GM21723 (cell line): ENCODE results near the gene NR3C1.

Experiments
- ATAC-seq: cut with Tn5 transposase; IDR thresholded peaks from one replicate; pipeline ENCODE4 v1.9.1; 2021; ENCODE audit warnings: mild to moderate bottlenecking, moderate library complexity; ENCODE audit not compliant: unreplicated experiment

Gene NR3C1

DNA sequence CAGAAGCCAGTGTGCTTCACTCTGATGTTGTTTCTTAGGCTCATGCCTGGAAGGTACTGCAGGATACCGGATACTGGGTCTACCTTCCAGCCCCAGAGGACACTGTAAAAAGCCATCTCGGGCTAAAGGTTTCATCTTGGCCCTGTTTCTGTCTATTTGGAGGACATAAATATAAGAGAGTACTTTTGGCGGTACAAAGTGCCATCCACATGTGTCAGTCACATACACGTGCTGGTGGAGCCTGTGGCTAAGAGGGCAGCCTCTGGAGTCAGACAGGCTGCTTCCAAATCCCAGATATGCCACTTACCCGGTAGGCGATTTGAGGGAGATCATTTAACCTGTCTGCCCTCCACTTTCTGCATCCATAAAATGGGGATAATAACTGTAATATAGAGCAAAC is 160.4 kb downstream of the NR3C1 start:
- no peak for ATAC-seq

DNA sequence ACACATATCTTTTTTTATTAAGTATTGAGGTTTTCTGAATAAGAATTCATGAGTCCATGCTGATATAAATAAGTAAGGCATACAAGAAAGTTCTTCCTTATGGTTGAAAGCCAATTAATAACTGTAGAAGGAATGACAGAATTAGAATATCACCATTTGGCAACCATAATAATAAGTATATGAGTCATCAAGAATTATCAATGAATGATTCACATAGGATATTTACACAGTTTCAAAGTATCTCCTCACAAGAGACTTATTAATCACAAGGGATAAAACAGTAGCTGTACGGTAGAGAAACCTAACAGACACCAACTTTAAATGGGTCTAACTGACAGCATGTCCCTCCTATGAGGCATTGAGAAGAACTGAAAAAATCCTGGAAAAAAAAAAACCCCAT is 161.6 kb downstream of the NR3C1 start:
- ATAC-seq, result no peak

DNA sequence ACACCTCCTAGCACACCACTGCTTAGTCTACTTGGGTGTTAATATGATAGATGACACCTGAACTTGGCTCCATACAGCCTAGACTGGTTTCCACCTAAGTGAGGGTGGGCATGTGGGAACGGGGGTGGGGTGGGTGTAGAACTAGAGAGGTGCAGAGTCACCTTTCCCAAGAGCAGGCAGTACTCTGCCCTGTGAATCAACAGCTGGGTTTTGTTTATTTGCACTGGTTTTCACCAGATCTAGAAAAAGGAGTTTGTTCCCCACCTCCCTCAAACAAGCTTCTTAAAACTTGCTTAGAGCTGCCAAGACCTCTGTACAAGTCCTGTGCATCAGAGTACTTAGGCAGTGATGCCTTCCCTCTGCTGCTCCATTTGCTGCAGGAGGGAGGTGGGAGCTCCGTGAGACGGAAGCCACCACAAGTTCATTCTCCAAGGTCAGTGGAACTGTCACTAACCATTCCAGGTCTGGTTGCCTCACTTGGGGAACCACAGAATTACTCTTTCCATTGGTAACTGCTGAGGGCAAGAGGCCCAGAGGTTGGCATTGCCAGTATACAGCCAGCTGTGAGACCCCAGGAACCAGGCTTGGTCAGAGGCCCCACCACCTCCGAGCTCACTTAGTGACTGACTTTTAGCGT is 163.5 kb downstream of the NR3C1 start:
- no peak for ATAC-seq

DNA sequence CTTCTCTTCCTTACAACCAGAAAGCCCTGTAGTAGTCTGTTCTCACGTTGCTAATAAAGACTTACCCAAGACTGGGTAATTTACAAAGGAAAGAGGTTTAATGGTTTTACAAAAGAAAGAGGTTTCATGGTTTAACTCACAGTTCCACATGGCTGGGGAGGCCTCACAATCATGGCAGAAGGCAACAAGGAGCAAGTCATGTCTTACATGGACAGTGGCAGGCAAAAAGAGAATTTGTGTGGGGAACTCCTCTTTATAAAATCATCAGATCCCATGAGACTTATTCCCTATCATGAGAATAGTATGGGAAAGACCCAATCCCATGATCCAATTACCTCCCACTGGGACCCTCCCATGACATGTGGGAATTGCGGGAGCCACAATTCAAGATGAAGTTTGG is 164.9 kb downstream of the NR3C1 start:
- no peak for ATAC-seq

DNA sequence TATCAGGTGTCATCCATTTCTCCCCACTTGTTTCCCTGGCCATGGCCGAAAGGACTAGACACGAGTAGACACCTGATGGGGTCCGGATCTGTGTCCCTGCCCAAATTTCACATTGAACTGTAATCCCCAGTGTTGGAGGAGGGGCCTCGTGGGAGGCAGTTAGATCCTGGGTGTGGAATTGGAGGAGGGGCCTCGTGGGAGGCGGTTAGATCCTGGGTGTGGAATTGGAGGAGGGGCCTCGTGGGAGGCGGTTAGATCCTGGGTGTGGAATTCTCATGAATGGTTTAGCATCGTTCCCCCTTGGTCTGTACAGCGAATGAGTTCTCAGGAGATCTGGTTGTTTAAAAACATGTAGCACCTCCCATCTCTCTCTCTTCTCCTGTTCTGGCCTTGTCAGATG is 165.8 kb downstream of the NR3C1 start:
- no peak for ATAC-seq

DNA sequence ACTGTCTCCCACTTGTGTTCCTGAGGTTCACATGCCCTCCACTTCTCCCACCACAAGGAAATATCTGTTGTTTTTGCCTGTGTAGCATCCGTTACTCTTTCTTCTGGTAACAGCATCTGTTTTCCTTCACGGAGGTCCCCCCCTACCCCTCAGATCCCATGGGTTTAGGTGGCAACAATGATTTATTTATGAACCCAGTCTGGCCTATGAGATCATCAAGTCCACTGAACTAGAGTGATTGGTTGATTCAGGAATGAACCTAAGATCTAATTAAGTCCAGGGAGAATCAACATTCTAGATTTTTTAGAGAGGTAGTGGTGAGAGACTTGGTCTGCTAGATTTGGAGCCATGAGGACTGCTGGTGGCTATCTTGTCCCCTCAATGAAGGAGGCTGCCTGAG is 166.8 kb downstream of the NR3C1 start:
- no peak for ATAC-seq

DNA sequence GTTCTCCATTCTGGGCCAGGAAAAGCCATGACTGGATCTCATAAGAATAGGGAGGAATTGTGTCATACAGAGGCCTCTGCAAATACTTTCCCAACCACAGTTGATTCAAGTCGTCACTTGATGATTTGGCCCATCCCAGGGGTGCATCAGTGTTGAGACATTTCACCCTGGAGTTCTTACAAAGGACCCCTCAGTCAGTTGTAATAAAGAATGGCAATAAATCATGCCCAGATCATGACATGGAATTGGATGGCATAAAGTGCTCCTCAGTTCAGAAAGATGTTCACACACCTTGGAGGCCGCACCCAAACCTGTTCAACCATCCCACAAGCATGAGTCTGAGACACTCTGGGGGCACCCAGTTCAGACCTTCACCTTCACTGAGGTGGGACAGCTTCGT is 168.1 kb downstream of the NR3C1 start:
- ATAC-seq, result no peak

DNA sequence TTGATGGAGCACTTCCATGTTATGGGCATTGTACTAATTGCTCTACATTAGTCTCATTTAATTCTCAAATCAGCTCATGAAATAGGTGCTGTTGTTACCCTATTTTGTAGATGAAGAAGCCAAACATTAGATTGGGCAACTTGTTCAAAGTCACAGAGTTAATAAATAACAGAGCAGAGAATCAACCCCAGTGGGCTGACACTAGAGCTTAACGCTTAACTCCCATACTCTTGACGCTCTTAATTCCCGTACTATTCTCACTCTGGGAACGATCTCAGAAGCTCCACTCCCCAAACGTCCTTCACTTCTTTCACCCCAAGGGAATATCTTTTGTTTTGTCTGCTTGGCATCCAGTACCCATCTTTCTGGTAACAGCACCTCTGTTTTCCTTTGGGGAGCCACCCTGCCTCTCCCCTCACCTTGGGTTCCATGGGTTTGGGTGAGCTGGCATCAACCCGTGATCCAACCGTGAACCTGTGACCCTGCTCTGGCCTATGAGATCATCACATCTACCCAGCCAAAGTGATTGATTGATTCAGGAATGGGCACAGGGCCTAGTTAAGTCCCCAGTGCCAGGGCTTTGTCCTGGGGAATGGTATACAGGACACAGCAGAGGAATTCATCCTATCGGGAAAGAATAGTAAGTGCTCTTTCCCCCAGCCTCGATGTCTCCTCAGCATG is 169.2 kb downstream of the NR3C1 start:
- no peak for ATAC-seq

DNA sequence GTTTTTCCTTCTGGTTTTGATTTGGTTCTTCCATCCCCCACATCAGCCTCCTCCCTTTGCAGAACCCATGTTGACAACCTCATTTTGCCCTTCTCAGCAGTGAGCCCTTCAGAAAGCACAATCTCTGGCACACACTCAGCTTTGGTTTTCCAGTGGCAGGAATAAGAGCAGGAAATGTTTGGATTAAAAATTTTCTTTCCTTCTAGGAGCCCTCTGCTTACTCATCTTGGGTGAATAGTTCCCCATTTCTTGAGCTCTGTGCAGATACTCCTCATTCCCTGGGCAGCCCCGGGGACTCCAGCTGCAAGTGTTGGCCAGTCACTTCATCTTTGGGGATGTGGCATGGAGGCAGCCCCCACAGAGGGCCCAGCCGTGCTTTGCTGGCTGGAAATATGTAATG is 170.5 kb downstream of the NR3C1 start:
- no peak for ATAC-seq

DNA sequence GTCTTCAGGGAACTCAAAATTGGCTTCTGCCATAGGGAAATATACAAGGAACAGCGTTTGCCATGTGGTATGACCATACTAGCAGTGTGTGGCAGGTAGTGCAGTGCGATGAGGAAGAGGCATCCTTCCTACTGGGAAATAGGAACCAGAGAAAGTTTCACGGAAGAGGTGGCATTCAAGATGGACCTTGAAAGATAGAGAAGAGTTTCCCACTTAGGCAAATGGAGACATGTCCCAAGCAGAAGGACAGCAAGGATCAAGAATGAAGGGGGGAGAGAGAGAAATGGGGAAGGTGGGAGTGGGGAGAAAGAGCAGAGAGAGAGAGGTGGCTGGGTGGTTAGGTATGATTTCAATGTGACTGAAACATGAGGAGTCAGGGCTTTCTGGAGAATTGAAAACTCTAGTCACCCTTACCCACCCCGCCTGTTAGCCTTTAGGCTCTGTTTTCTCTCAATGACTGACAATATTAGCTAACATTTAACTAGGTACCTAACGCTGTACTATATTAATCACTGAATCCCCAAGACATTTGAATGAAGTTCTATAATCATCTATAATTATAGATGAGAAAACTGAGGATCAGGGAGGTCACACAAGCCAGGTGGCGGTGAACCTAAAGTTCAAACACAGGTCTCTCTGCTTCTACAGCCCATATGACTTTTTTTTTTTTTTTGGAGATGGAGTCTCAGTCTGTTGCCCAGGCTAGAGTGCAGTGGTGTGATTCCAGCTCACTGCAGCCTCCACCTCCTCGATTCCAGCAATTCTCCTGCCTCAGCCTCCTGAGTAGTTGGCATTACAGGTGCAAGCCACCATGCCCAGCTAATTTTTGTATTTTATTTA is 171.3 kb downstream of the NR3C1 start:
- ATAC-seq, result no peak

DNA sequence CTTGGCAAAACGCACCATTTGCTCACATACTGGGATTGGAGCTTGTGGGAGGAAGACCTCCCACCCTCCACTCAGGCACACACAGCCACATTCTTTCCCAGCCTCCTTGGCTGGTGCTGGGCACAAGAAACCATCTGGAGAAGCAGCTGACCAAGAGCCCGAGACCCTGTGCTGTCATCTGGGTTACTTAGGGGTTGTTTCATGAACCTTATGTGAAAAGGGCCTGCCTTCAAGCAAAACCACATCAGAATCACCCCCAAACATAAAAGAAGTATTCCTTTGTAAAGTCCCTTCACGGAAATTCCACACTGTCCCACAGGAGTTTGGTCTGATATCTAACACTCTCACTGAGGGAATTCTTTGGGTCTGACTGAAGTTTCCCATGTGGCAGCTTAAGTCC is 172.1 kb downstream of the NR3C1 start:
- ATAC-seq, result no peak

DNA sequence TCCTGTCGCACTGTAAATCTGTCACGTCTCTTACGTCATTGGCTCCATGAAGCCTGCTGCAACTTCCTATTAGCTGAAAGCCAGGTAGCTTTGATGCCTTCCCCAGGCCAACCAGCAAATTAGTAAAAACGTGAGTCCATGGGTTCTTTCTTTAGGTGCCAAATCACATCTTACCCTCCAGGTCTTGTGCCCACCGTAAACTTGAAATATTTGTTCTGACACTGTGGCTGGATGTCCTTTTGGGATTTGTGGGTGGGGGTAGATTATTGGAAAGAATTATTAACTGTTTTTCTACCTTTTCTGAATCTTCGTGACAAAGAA is 172.8 kb downstream of the NR3C1 start:
- no peak for ATAC-seq

DNA sequence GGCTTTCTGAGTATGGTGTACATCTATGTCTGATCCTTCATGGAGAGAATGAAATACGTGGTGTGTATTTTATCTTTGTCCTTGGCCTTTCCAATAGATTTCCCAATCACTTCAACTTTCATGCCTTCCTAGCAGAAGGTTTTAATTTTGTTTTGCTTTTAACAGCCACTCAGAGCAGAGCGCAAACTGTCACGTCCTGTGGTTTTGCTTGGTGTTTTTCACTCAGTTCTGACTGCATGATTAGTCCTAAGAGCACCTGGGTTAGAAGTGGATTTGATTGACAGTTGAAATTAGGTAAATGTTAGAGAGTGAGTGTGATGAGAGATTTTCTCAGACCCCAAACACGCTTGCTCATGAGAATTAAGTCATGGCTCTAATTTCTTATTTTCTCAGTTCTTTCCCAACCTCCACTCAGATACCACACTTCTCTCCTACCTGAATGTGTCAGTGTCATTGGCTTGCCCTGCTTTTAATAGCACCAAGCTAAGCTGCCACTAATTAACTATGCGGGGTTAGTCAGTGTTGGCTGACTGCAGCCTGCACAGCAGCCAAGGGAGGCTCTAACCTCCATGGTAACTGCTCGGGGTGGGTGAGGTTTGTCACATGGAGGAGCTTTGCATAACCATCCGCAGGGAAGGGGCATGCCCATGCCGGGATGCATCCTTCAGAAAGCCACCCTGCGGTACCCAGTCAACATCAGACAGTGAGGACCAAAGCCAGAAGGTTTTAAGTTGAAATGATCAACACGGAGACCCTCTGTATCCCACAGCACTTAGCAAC is 173.4 kb downstream of the NR3C1 start:
- peak; percentile 95 for ATAC-seq

DNA sequence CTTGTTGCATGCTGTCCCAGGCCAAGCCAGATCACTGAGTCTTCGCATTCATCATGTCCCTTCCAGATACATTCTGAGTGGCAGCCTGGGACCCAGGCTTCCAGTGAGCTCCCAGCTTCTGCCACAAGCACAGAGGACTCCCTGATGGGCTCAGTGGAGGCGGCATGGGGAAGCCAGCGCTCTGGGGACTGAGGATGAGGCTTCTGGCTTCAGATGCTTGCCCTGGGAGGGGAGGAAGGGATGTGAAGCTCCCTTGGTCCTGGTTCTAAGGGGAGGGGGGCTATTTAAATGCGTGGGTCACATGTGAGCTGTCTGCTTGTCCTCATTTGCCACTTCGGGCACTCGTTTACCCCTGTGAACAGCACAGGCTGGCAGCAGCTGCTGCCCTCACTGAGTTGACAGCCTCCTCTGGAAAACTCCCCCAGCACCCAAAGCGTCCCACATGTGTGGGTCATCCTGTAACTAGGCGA is 174.0 kb downstream of the NR3C1 start:
- ATAC-seq, result peak; percentile 53

DNA sequence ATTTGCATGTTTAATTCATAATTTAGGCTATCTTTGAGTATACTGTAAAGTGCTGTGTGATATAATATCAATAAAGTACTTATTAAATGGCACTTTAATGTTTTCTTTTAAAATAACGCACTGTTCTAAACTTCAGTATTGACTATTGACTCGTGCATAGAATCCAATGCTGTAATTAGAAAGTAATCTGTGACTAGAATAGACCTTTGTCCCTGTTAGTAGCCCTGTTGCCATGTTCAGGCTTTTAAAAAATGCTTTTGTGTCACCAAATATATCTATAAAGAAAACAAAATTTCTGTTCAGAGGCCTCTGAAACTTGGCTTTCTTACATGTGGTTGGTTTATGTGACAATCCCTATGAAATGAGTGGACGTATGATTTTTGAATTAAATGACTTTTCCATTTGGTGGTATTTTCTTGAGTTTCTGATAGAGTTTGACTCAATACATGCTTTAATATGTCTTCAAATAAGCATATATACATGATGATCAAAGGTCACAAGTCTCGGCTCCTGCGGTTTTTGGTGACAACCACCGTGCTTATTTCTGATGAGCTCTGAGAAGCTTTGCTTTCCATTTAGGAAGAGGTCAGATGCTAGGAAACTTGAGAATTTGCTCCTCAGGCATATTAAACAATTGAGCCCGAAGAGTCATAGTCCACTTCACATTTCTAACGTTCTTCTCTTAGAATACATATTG is 174.7 kb downstream of the NR3C1 start:
- no peak for ATAC-seq
